HG02943 (cell line): ENCODE data around the gene RBM33.

Source experiments
- ATAC-seq: cut with Tn5 transposase; IDR thresholded peaks from one replicate; pipeline ENCODE4 v1.9.1; 2021; ENCODE audit warnings: mild to moderate bottlenecking, low read depth, moderate library complexity; ENCODE audit not compliant: unreplicated experiment

The RBM33 gene

DNA sequence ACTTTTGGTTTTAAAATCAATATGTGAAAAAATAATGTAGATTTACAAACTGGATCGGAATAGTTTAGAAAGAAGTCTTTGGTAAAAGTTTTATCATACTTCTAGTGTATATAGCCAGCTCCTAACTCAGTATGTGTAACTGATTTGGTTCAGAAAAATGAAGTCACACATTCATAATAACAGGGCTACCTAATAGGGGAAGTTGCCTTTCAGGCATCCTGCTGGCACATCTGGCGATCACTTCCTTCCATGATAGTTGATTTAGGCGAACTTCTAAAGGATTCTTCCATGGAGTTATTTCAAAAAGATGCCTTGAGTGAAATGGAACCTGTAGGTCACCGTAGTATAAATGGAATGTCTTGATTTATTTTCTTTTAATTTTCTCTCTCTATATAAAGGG is 98.7 kb downstream of the RBM33 start:
- ATAC-seq, result no peak

DNA sequence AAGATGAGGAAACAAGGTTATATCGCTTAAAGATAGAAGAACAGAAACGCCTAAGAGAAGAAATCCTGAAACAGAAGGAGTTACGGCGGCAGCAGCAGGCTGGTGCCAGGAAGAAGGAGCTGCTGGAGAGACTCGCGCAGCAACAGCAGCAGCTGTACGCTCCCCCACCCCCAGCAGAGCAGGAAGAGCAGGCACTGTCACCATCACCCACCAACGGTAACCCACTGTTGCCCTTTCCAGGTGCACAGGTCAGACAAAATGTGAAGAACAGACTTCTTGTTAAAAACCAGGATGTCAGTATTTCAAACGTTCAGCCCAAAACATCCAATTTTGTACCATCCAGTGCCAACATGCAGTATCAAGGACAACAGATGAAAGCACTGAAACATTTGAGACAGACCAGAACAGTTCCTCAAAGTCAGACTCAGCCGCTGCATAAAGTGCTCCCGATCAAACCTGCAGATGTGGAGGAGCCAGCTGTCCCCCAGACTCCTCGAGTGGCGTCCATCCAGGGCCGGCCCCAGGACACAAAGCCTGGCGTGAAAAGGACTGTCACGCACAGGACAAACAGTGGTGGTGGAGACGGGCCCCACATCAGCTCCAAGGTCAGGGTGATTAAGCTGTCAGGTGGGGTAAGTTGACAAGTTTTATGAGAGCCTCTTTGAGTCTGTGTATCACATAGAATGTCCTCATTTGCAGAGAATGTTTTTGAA is 100.7 kb downstream of the RBM33 start:
- ATAC-seq, result no peak

DNA sequence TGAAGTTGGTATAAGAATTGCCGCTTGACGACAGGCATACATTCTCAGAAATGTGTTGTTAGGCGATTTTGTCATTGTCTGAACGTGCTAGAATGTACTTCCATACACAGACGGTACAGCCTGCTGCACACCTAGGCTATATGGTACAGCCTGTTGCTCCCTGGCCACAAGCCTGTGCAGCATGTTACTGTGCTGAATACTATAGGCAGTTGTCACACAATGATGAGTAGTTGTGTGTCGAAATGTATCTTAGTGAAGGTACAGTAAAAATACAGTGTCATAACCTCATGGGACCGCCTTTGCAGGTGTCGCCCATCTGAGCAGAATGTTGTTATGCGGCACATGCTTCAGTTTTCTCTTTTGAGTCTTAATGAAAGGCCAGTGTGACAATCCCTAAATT is 101.3 kb downstream of the RBM33 start:
- ATAC-seq, result peak; percentile 14

DNA sequence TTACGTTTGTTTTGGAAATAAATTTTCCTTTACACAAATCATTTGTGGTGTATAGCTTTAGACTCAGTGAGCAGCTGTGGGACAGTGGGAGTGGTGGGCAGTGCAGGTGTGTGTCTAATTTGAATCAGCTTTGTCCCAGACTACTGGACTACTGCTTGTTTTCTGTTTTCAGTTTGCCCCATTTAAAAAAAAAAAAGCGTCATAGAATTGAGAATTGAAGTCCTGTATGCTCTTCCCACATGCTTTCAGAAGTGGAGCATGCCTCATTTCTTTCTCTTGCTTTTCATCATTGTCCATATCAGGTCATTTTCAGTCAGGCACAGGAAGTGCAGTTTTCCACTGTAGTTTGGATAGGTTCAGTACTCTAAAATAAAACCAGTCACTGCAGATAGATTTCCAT is 101.7 kb downstream of the RBM33 start:
- ATAC-seq, result peak; percentile 56

DNA sequence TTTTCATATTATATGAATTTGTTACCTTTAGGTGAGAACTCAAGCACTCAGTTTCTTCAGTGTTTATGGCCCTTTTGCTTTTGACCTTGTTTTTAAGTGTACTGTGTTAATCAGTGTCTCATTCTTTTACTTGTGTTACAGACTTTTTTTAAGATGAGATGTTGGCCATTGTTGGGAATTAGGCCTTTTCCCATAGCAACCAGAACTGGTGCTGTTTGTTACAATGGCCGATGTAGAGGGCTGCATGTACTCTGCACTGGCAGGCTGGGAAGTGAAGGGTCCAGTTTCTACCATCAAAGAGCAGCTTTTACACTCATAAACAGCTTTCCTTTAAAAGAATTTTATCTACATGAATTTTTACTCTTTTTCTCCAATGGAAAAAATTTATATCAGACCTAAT is 102.7 kb downstream of the RBM33 start:
- no peak for ATAC-seq

DNA sequence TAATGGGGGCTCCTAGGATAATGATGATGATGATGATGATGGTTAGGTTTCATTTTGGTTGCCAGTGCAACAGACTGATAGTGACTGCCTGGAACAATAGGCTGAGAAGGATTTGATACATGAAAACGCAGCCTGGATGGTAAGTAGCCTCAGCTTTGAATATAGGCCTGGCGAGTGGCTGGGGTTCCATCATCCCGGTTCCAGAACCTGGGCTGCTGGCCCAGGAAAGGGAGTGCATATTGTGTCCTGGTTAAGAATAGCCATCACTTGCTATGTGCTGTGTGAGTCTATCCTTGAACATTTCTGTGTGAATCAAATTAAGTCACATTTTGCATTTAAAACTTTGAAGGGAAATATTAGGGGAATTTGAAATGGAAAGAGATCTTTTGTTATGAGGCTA is 105.1 kb downstream of the RBM33 start:
- ATAC-seq, result no peak

DNA sequence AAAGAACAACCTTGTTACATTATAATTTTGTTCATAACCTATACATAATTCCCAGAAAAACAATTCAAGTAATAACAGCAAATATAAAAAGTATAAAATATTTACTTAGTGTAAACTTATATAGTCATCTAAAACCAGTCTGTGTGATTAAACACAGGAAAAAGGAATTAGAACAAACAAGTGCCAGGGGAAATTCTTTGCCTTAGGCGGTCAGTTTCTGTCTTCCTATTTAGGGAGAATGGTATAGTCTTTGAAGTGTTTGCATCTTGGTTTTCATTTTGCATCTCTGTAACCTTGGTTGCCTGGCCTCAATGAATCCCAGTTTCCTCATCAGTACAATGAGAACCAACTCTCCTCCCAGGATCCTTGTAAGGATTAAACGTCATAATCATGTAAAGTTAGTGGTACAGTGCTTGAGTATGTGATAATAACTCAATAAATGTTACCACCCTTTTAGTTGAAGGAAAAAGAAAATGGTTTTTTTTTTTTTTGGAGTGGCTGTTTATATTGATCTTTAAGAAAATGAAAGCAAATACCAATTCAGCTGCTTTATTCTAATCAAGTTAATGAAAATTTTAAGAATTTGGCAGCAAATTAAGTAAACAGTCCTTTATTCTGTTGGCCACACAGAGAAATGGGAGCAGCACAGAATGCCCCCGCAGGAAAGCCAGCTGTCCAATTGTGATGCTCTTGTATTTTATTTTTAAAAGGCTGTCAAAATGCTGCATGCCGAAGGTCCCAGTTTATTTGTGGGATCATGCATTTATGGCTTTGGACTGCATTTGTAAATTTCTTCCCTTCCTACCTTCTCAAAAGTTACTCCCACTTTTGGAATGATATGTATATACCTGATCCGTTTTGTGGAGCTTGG is 106.0 kb downstream of the RBM33 start:
- ATAC-seq, result no peak

DNA sequence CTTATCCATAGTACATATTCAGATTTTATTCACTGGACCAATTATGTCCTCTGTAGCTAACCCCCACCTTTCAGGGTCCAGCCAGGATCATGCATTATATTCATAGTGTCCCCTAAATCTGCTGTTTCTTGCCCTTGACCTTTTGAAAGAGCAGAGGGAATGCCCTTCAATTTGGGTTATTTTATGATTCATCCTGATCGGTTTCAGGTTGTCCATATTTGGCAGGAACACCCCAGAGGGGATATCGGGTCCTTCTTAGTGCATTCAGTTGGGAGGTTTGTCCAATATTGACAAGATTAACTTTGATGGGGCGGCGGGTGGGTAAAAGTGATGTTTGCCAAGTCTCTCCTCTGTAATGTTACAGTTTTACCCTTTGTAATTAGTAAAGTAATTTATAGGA is 106.9 kb downstream of the RBM33 start:
- ATAC-seq, result no peak

DNA sequence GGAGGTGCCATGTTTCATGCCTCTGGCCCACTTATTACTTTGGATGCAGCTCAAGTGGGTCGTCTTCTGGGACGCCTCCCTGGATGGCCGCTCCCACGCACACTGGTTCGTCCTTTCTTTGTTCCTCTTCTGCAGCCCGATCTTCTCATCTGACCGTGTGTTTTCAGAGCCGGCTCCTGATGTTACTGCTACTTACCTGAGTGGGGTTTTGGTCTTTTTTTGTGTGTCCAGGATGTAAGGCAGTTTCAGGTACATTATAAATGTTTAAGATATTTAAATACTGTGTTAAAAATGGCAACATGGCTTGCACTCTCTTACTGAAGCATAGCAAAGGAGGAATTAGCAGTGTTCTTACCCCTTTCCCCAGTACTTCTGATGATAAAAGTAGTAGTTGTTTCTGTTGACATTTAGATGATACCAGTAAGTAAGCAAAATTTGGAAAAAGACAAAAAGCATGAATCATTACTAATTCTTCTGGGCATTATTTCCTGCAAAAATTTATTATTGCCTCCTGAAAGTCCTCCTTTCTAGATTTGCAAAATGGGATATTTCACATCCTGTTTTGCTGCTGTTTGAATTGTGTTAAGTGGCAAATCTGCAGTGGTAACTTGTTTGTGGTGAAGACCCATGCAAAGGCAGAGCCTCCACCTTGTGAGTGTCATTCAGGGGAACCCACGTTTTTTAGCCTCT is 108.4 kb downstream of the RBM33 start:
- peak; percentile 54 for ATAC-seq

DNA sequence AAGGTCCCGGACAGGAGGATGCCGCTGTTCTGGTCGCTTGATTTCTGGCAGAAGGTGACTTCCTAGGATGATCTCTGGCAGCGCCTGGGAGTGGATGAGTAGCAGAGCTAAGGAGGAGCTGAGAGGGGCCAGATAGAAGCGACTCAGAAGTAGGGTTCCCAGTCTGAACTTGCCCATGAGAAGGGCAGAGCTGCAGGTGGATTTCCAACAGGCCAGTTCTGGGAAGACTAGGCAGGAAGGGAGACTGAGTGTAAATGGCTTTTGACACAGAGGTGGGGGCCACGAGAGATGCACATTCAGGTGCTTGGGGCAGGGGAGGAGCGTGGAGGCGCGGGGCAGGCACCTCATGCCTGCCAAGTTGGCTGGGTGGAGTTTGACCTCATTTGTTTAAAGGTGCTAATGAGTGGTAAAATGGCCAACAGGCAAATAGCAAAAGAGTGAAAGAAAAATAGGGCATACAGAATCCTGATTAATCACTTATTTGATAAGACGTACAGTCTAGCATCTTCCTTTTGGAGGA is 109.0 kb downstream of the RBM33 start:
- peak; percentile 21 for ATAC-seq

DNA sequence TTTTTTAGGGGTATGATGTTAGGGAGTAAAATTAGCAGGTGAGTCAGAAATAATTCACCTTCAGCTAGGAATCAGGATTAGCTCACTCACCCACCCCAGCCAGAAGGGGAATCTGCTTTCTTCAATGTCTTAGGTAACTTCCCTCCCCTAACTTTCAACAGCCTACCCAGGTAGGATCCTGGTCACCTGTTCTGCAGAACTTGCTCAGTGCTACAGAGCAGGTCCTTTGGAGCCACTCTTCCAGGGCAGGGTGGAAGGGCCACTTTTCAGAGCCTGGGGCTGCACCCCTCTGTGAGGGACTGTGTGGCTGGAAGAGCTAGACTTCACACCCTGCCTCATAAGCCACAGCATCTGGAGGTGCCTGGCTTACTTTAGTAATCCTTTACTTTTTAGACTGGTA is 109.7 kb downstream of the RBM33 start:
- ATAC-seq, result no peak

DNA sequence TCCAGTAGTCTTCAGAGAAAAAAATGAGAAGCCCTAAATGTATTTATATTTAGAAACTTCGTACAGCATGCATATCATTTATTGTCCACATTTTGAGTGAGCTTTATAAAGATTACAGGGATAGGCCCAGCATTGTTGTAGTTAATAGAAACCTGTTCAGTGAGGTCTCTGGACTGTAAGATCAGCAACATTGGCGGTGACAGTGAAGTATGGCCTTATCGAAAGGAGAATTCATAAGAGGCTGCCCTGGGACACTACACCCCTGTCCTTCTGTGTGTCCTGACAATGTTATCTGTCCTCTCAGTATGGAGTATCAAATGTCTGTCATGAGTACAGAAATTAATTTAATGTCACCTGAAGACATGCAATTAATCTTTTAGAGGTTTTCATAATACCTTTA is 110.6 kb downstream of the RBM33 start:
- no peak for ATAC-seq

DNA sequence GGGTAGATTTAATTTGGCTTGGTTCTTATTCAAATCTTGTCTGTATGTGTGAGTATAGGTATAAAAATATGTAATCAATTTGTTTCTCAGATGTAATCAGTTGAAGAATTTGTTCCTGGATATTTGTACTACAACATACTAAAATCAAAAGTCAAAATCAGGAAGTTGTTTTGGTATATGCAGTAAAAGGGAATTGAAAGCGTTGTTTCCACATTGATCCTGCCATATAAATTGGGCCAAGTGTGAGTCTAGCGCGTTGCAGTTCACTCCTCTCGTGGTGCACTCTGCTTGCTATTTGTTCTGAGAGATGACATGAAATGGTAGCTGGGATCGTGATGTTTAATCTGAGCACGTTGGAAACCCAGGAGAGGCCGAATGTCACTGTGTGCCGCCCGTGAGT is 111.9 kb downstream of the RBM33 start:
- ATAC-seq, result no peak

DNA sequence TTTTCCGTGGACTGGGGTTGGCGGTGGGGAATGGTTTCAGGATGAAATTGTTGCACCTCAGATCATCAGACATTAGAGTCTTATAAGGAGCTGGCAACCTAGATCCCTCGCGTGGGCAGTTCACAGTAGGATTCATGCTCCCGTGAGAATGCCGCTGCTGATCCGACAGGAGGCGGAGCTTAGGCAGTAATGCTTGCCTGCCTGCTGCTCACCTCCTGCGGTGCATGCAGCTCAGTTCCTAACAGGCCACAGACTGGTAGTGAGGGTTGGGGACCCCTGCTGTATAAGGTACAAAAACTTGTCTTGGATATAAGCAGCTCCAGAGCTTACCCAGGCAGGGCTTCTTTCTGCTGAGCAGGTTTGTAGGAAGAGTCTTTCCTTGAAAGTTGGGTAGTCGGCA is 113.9 kb downstream of the RBM33 start:
- no peak for ATAC-seq

DNA sequence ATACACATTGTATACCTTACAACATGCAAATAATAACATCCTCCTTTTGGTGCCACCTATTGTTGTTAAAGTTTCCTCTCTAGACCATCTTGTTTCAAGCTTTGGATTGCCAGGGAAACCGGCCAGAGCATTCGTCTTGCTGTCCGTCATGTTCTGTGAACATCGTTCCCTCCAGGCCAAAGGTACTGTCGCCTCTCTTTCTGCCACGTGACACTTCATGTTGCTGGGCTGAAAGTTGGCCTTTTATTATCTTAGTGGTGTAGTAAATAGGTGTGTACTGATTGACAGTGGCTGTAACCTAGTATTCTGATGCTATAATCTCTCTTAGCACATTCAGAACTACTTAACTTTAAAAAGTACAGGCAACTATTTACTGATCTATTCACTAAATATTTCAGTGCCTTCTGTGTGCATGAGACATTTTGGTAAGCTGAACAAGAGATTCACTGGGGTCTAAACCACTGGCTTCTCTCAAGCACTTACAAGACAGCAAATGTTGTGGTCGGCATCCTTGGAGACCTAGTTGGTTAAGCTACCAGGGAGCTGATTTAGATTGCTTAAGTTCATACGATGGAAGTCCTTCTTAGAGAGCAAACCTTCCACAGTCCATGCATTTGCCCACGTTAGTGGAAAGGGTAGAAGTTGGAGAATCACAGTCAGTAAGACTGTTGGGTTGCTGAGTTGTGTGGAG is 115.4 kb downstream of the RBM33 start:
- no peak for ATAC-seq

DNA sequence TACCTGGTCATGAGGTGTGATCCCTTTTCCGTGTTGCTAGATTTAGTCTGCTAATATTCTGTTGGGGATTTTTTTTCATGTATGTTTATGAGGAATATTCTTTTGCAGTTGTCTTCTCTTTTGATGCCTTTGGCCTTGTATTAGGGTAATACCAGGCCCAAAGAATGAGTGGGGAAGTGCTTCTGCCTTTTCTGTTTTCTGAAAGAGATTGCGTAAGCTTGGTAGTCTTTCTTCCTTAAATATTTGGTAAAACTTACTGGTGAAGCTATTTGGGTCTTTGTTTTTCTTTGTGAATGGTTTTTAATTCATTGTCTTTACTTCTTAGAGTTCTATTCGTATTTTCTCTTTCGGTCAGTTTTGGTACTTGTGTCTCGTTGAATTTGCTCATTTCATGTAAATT is 116.7 kb downstream of the RBM33 start:
- no peak for ATAC-seq

DNA sequence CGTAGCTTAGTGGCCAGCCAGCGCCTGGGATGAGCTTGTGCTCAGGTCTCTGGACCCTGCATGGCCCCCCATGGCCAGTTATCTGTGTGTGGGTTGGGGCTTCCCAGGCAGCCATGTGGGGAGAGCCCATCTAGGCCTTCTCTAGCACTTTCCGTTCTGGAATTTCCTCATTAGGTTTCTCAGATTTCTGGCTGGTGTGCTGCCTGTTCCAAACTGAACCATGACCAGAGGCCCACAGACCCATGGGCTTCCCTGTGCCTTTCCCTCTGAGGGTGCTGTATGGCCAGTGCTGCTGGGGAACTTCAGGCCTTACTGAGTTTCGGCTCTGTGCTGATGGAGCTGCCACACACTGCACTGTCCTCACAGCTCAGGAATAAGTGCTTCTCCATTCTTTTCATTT is 117.6 kb downstream of the RBM33 start:
- ATAC-seq, result no peak

DNA sequence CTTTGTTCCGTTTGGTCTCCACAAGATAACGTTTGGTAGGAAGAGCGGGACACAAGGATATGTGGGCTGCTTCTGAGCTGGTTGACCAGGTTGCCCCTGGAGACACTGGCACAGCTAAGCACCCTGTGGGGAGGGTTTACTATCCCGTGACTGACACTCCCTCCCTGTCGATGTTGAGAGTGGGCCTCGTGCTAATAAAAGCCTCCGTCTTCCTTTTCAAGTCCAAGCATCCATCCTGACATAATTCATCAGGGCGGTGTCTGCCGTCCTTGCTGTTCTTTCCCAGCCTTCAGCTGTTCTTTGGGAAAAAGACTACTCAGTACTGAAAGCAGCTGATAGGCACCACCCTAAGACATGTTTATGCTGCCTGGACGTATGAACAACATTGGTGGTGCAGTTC is 118.2 kb downstream of the RBM33 start:
- ATAC-seq, result no peak

DNA sequence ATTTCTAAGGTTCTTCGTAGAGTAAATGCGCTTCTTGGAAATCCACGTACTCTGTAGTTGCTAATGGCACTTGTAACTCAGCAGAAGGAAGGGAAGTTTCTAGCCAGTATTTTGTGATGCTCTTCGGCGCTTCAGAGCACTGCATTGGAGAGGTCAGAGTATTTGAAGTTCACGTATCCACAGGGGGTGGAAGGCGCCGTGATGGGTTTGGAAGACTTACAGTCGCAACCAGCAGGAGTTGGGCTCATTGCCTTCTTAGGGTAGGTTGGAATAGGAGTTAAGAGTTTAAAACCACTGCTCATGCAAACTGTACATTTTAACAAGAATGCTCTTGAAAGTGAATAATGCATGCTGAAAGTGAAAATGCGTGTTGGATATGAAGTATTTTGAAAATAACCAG is 118.7 kb downstream of the RBM33 start:
- no peak for ATAC-seq

DNA sequence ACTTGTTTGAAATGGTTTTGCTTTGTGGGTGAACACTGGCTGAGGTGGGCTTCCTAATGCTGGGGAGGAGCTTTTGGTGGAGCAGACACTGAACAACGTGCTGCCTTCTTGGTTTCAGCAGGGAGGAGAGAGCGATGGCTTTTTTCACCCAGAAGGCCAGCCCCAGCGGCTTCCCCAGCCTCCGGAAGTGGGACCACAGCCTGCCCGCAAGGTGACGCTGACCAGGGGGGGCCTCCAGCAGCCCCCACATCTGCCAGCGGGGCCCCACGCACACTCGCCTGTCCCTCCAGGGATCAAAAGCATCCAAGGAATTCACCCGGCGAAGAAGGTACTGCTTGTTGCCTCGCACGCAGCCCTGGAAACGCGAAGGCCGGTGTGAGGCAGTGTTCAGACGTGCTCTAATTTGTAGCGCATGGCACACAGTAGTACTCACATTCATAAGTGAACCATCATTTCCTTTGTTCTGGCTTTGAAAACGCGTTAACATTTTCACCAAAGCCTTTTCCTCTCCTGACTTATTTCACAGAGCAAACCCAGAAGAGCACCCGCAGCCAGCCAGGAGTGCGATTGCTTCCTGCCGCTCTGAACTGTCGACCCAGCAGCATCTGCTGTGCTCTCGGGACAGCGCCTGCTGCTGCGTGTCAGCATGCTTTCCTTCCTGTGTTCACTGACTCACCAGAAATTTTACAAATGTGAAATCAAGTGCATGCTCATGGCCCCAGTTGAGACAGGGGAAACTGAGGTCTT is 119.4 kb downstream of the RBM33 start:
- peak; percentile 71 for ATAC-seq
